Measurements from ENCODE around the gene OR13F1.
"Not testable (repeated sequence)": the region's sequence is repeated elsewhere in the genome, so short reads cannot be mapped to it uniquely, and the experiment has no call there.

The OR13F1 gene

GRCh38 chr9:104503963-104504362 lies at the start of gene OR13F1:
TSS of gene OR13F1 (plus strand) at chr9:104504263. CDS start at chr9:104504263, 0 bp downstream.
- DNase-seq, result no peak

- DNase-seq, result no peak
These were observed 47.2 kb upstream of the OR13F1 start for GRCh38 chr9:104456831-104457230.

- no peak for DNase-seq
These were observed 40.2 kb upstream of the OR13F1 start for GRCh38 chr9:104463864-104464263.

- DNase-seq, result no peak
These were observed 35.8 kb upstream of the OR13F1 start for GRCh38 chr9:104468261-104468660.

- DNase-seq, result no peak
These were observed 21.0 kb upstream of the OR13F1 start for GRCh38 chr9:104482921-104483570.

- DNase-seq, result no peak
These were observed 19.0 kb upstream of the OR13F1 start for GRCh38 chr9:104485014-104485413.

GRCh38 chr9:104494808-104495207 lies 9.3 kb upstream of the OR13F1 start:
- DNase-seq, result no peak

GRCh38 chr9:104503440-104503839 lies 623 bp upstream of the OR13F1 start:
- DNase-seq, result no peak

- DNase-seq, result no peak
These were observed 2.5 kb downstream of the OR13F1 start for GRCh38 chr9:104506565-104506964.

- DNase-seq, result no peak
These were observed 10.8 kb downstream of the OR13F1 start for GRCh38 chr9:104514901-104515300.

- not testable (repeated sequence) for DNase-seq
These were observed 16.2 kb downstream of the OR13F1 start for GRCh38 chr9:104520241-104520640.

GRCh38 chr9:104527109-104527508 lies 23.0 kb downstream of the OR13F1 start, which contains the start of gene OR13C4:
TSS of gene OR13C4 (minus strand) at chr9:104527209. CDS start at chr9:104527209, 0 bp downstream.
- DNase-seq, result no peak

GRCh38 chr9:104536756-104537155 lies 32.7 kb downstream of the OR13F1 start, which contains the start of gene OR13C3:
TSS of gene OR13C3 (minus strand) at chr9:104536856. CDS start at chr9:104536723, 133 bp downstream.
- no peak for DNase-seq

- DNase-seq, result no peak
These were observed 35.2 kb downstream of the OR13F1 start for GRCh38 chr9:104539275-104539674.

GRCh38 chr9:104544644-104545043 lies 40.6 kb downstream of the OR13F1 start:
- DNase-seq, result no peak

- DNase-seq, result no peak
These were observed 49.2 kb downstream of the OR13F1 start for GRCh38 chr9:104553261-104553660.

Data from NCI-H1436 treated with DMSO at 0.1 percent for 48 hours (cell line).